T-helper 1 cell treated with Interleukin-12 subunit alpha and Interleukin-12 subunit beta and Interleukin-4 antibody, amounts not matched to agents 30 μg/mL and 1 μg/mL, for 36 hours (primary cell): ENCODE measurements around the gene GNAQ.

Experiments
- H3K27ac Mint-ChIP-seq: one replicate; pipeline ENCODE4 v1.8.0; 2021; ENCODE audit warnings: mild to moderate bottlenecking, mixed read lengths
- H3K27me3 Mint-ChIP-seq: one replicate; pipeline ENCODE4 v1.8.0; 2021; ENCODE audit warnings: low read depth, mixed read lengths
- H3K36me3 Mint-ChIP-seq: one replicate; pipeline ENCODE4 v1.8.0; 2021; ENCODE audit warnings: low read depth, mixed read lengths
- H3K4me1 Mint-ChIP-seq: one replicate; pipeline ENCODE4 v1.8.0; 2021; ENCODE audit warnings: low read depth, mixed read lengths
- H3K4me3 Mint-ChIP-seq: one replicate; pipeline ENCODE4 v1.8.0; 2021; ENCODE audit warnings: mild to moderate bottlenecking, moderate library complexity, mixed read lengths
- H3K9me3 Mint-ChIP-seq: one replicate; pipeline ENCODE4 v1.8.0; 2021; ENCODE audit warnings: mixed read lengths

The GNAQ gene

DNA sequence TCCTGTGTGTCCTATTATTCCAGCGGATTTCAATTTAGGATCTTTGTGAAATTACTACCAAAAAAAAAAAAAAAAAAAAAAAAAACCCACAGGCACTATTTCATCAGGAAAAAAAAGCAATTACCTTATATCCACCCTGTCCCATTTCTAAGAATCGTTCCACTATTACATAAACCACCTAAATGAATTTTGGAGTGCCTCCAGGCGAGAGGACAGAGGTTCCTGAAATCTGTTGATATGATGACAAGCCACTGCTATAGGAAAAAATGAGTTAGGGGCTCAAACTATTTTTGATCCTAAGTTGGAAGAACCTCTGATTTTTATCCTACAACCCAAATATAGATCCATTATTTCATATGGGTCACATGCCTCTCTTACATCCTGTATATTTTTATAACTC lies 177.9 kb downstream of the GNAQ start:
- Mint-ChIP-seq H3K27ac (no peak overlapping the region), H3K4me1 (peaks cover 14% of the 10 kb centered on the region), H3K9me3 (no peaks in the 10 kb centered on the region), H3K36me3 (peaks cover 5% of the 10 kb centered on the region), H3K27me3 (no peaks in the 10 kb centered on the region), H3K4me3 (no peak overlapping the region)

DNA sequence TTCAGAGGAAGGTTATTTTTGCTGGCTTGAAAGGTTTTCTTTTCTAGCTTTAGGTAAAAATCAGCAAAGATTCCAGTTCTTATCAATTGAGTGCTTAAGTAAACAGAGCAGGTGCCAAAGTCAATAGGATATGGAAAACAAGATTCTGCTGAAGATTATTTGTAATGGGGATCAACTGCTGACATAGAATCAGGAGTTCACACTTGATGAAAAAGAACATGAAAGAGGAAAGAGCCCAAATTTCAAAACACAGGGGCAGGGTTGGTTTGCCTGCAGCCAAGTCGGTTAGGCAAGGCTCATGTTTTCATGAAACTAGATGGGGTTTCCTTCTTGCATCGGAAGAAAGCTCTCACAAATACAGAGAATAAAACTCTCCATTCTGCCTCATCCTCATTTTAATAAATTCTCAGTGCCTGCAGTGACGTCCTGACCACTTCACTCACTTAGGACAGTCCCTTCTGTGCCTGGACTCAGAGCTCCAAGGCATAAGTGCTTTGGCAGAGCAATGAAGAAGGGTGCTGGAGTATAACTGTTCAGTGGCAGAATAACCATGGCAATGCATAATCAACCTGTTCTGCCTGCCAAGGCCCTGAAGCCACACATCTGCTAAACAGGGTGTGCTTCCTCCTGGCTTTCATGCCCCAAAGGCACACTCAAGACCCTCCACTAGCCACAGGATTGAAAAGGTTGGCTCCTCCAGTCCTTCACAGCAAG lies 179.6 kb downstream of the GNAQ start:
- peaks cover 22% of the 10 kb centered on the region for H3K4me1 Mint-ChIP-seq
- H3K27me3 Mint-ChIP-seq: no peaks in the 10 kb centered on the region
- H3K9me3 Mint-ChIP-seq: no peaks in the 10 kb centered on the region
- H3K27ac Mint-ChIP-seq: no peak overlapping the region
- no peak overlapping the region for H3K4me3 Mint-ChIP-seq
- H3K36me3 Mint-ChIP-seq: peaks cover under 1% of the 10 kb centered on the region

DNA sequence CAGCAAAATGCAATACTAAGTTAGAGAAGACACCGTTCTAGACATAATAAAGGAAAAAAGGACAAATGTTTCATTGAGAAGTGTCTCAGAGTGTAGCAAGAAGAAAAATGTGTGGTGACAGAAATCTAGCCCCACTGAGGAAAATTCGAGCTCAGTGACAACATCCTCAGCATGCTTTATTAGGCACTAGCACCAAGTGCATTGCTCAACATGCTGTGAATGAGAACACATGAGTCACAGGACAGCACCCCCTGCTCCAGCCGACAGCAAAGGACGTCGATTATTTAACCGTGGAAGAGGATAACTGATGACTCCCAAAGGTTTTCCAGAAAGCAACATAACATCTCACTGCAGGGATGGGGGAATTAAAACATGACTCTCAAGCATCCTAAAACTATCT lies 182.7 kb downstream of the GNAQ start:
- Mint-ChIP-seq H3K4me1 (peaks cover 28% of the 10 kb centered on the region), H3K27ac (no peak overlapping the region)

DNA sequence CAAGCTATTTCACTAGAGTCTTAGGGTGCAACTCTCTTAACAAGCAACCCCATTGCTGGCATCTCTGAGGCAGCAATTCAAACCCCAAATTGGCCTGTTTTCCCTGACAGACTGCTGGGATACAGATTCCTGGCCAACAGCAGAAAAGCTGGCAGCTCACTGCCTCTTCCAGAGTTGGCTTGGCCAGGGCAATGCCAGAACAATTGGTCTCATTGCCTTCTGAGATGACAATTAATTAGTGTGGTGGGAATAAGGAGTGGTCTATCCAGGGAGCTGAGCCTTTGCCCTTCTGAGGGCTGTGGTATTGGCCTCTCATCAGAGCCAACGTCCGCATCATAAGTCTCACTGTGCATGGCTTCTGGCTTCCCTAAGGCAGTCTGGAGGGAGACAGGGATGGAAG lies 183.2 kb downstream of the GNAQ start:
- no peaks in the 10 kb centered on the region for H3K27me3 Mint-ChIP-seq
- H3K27ac Mint-ChIP-seq: no peak overlapping the region
- H3K9me3 Mint-ChIP-seq: no peaks in the 10 kb centered on the region
- H3K4me3 Mint-ChIP-seq: no peak overlapping the region
- peaks cover 28% of the 10 kb centered on the region for H3K4me1 Mint-ChIP-seq
- H3K36me3 Mint-ChIP-seq: no peaks in the 10 kb centered on the region

More for the DNA sequence above, 182.7 kb downstream of the GNAQ start:
- H3K4me3 Mint-ChIP-seq: no peak overlapping the region
- H3K36me3 Mint-ChIP-seq: no peaks in the 10 kb centered on the region
- no peaks in the 10 kb centered on the region for H3K27me3 Mint-ChIP-seq
- no peaks in the 10 kb centered on the region for H3K9me3 Mint-ChIP-seq

DNA sequence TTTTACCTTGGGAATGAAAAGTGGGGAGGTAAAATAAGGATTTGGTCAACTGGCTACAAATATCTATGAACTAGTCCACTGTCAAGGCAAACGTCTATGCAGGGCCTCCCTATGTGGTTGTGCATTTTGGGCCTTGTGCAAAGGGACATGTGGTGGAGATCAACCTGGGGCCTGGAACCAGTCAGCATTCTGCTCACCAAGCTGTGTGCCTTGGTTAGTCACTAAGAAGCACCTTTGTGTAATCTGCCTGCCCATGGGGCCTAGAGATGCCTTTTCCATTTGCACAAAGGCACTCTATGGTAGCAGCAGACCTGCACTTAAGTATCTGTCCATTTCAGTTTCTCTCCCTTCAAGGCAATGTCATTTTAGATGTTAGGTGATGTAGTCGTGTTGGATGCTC lies 184.0 kb downstream of the GNAQ start:
- Mint-ChIP-seq H3K27ac (no peak overlapping the region), H3K4me1 (peaks cover 30% of the 10 kb centered on the region), H3K36me3 (no peaks in the 10 kb centered on the region), H3K27me3 (no peaks in the 10 kb centered on the region), H3K9me3 (no peaks in the 10 kb centered on the region), H3K4me3 (no peak overlapping the region)

DNA sequence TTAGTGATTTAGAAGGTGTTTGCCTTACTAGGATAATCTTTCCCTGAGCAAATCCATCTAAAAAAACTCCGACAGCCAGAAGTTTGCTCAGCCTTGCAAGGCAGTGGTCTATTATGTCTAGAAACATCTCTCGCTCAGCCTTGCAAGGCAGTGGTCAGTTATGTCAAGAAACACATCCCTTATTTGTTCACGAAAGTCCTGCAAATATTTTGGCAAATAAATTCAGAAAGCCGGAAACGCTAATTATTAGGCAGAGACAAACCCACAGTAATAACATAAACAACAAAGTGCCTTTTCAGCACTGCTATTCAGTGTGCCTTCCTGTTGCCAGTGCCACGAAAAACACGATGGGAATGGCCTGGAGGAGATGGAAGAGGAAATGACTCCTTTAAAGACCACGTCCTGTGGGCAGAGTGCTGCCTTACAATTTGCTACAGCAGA lies 184.5 kb downstream of the GNAQ start:
- peaks cover 29% of the 10 kb centered on the region for H3K4me1 Mint-ChIP-seq
- no peaks in the 10 kb centered on the region for H3K9me3 Mint-ChIP-seq
- H3K27ac Mint-ChIP-seq: no peak overlapping the region
- H3K27me3 Mint-ChIP-seq: no peaks in the 10 kb centered on the region
- H3K36me3 Mint-ChIP-seq: no peaks in the 10 kb centered on the region
- H3K4me3 Mint-ChIP-seq: no peak overlapping the region

- H3K27me3 Mint-ChIP-seq: no peaks in the 10 kb centered on the region
- H3K36me3 Mint-ChIP-seq: no peaks in the 10 kb centered on the region
- no peak overlapping the region for H3K27ac Mint-ChIP-seq
- no peak overlapping the region for H3K4me3 Mint-ChIP-seq
- H3K4me1 Mint-ChIP-seq: peaks cover 38% of the 10 kb centered on the region
- H3K9me3 Mint-ChIP-seq: no peaks in the 10 kb centered on the region
Observed at GRCh38 chr9:77844415-77844814, 187.2 kb downstream of the GNAQ start.

DNA sequence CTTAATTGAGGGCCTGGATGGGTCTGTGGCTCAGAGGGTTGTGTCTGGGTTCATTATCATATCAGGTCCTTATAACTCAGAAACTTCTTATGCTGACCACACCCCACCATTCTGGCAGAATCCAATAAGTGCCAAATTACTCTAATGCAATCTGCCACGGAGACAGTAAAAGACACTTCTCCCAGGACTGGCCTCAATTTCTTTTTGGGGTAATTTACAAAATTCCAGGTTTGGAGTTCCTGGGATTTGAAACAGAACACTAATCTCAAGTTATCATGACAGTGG lies 187.8 kb downstream of the GNAQ start:
- Mint-ChIP-seq H3K27me3 (no peaks in the 10 kb centered on the region), H3K9me3 (no peaks in the 10 kb centered on the region), H3K4me3 (no peak overlapping the region), H3K36me3 (no peaks in the 10 kb centered on the region), H3K4me1 (peaks cover 38% of the 10 kb centered on the region), H3K27ac (no peak overlapping the region)

- Mint-ChIP-seq H3K27me3 (no peaks in the 10 kb centered on the region), H3K4me3 (no peak overlapping the region), H3K9me3 (no peaks in the 10 kb centered on the region), H3K27ac (no peak overlapping the region), H3K4me1 (peaks cover 36% of the 10 kb centered on the region), H3K36me3 (no peaks in the 10 kb centered on the region)
Observed at GRCh38 chr9:77843076-77843870, 188.3 kb downstream of the GNAQ start.

- Mint-ChIP-seq H3K4me1 (peaks cover 22% of the 10 kb centered on the region), H3K36me3 (no peaks in the 10 kb centered on the region), H3K4me3 (no peak overlapping the region), H3K27me3 (no peaks in the 10 kb centered on the region), H3K9me3 (no peaks in the 10 kb centered on the region), H3K27ac (no peak overlapping the region)
Observed at GRCh38 chr9:77841739-77842386, 189.7 kb downstream of the GNAQ start.

DNA sequence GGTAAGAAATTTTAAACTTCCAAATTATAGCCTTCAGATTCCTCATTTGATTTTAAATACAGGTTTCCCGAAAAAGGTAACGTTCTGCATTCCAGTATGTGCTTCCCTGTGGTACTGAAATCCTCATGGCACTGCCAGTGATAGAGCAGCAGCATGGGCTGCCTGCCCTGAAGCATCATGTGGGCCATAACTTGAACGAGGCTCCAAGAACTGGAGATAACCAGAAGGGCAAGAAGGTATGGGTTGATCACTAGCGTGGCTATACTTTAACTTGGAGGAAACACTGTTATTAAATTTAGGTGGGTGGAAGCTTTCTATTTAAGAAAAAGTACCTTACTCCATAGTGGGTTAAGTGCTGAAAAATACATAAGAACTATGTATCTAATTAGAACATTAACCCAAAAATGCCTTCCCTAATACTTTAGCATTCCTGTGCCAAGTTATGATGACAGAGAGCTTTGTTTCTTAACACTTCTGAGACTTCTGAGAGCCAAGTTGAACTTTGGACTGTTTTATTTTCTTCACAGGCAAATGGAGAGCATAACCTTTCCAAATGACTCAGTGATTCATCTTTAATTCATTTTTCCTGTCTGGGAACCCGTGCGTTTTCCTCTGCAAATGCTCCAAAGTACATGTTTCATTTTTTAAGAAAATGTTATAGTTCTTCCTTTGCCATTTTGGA lies 192.0 kb downstream of the GNAQ start:
- Mint-ChIP-seq H3K4me3 (no peak overlapping the region), H3K27ac (no peak overlapping the region), H3K36me3 (no peaks in the 10 kb centered on the region), H3K9me3 (no peaks in the 10 kb centered on the region), H3K4me1 (peaks cover 15% of the 10 kb centered on the region), H3K27me3 (no peaks in the 10 kb centered on the region)

DNA sequence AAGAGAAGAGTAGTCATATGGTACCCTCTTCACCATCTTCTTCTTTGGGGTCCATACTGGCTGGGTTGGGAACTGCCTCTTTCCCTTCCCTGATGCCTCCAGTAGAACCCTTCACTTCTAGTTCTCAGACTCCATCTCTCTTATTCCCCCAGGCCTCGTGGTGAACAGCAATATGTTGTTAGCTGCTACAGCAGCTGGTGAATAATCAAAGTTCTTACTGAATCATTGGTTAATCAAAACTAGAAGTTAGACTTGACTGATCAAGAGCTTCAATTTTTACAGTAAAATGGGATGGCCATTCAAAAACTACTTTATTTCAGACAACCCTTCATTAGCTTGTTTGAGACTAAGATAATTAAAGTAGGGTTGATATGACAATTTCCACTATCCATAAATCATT lies 192.6 kb downstream of the GNAQ start:
- Mint-ChIP-seq H3K4me3 (no peak overlapping the region), H3K27me3 (no peaks in the 10 kb centered on the region), H3K36me3 (no peaks in the 10 kb centered on the region), H3K9me3 (no peaks in the 10 kb centered on the region), H3K4me1 (peaks cover 15% of the 10 kb centered on the region), H3K27ac (no peak overlapping the region)

DNA sequence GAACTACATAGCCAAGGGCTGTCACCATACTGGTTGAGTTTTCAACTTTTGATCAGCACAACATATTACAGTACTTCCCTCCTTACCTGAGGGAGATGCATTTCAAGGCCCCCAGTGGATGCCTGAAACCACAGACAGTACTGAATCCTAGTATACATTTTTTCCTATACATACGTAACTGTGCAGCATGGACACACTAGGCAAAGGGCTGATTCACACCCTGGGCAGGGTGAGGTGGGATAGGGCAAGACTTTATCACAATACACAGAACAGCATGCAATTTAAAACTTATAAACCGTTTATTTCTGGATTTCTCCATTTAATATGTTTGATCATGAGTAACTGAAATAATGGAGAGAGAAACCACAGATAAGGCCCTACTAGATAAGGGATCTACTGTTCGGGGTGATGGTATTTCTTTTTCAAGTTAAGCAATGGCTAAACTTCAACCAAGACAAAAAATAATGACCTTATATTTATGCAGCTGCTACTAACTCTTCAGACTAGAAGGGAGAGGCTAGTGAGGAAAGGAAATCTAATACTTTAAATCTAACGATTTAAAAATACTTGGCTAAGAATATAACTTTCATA lies 196.6 kb downstream of the GNAQ start:
- no peaks in the 10 kb centered on the region for H3K36me3 Mint-ChIP-seq
- H3K9me3 Mint-ChIP-seq: no peaks in the 10 kb centered on the region
- no peaks in the 10 kb centered on the region for H3K27me3 Mint-ChIP-seq
- no peak overlapping the region for H3K27ac Mint-ChIP-seq
- no peak overlapping the region for H3K4me3 Mint-ChIP-seq
- H3K4me1 Mint-ChIP-seq: peaks cover 7% of the 10 kb centered on the region
